Measurements from ENCODE around the gene MED26.

Gene MED26

DNA sequence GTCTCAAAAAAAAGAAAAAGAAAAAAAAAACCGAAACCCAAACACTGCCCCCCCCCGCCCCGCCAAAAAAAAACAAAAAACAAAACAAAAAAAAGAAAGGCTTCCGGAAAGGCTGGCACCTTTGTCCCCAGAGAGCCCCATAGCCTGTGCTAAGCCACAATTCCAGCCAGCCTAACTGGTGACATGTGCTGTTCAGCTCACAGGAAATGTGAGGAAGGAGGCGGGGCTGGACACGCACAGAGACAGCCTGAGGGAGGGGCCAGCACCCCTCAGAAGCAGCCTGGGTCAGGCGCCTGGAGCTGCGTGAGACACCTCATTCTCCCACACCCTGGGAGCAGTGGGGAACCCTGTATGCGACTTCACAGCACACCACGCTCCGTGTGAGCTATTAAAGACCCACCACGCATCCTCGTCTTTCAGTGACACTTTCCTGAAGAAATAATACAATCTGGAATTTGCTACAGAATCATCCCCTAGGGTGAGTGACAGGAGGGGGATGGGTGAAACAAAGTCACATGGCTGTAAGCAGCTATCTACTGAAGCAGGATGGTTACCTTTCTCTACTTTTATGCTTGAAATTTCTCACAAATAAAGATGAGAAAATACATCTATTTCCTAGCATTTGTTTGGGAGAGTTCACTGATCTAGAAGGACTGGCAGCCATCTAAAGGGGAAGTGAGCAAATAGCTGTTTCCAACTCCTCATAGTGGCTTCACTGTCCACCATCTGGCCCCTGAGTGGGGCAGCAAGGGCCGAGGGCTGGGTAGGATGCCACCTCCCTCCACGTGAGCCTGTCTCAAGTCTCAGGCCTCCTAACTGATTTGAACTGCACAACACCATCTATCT is 43.5 kb downstream of the MED26 start:
- peaks cover 86% of the 10 kb centered on the region for H3K4me1 Mint-ChIP-seq (ENCODE audit: low read depth)
- H3K27me3 Mint-ChIP-seq, result no peaks in the 10 kb centered on the region

GRCh38 chr19:16582486-16583261 is 45.3 kb downstream of the MED26 start:
- Mint-ChIP-seq H3K27me3 (no peaks in the 10 kb centered on the region), H3K4me1 (ENCODE audit: low read depth) (peaks cover 72% of the 10 kb centered on the region), H3K36me3 (no peaks in the 10 kb centered on the region), H3K27ac (peak overlapping the region; percentile 22), H3K9me3 (ENCODE audit: low read depth) (no peaks in the 10 kb centered on the region), H3K4me3 (no peak overlapping the region)

More for the DNA sequence above, 43.5 kb downstream of the MED26 start:
- no peaks in the 10 kb centered on the region for H3K9me3 Mint-ChIP-seq (ENCODE audit: low read depth)
- H3K4me3 Mint-ChIP-seq, result peak overlapping the region; percentile 84
- H3K36me3 Mint-ChIP-seq, result no peaks in the 10 kb centered on the region
- H3K27ac Mint-ChIP-seq, result peak overlapping the region; percentile 72

GRCh38 chr19:16581971-16582343 is 46.0 kb downstream of the MED26 start:
- H3K36me3 Mint-ChIP-seq, result no peaks in the 10 kb centered on the region
- peak overlapping the region; percentile 61 for H3K27ac Mint-ChIP-seq
- peaks cover 65% of the 10 kb centered on the region for H3K4me1 Mint-ChIP-seq (ENCODE audit: low read depth)
- no peak overlapping the region for H3K4me3 Mint-ChIP-seq
- no peaks in the 10 kb centered on the region for H3K27me3 Mint-ChIP-seq
- no peaks in the 10 kb centered on the region for H3K9me3 Mint-ChIP-seq (ENCODE audit: low read depth)

DNA sequence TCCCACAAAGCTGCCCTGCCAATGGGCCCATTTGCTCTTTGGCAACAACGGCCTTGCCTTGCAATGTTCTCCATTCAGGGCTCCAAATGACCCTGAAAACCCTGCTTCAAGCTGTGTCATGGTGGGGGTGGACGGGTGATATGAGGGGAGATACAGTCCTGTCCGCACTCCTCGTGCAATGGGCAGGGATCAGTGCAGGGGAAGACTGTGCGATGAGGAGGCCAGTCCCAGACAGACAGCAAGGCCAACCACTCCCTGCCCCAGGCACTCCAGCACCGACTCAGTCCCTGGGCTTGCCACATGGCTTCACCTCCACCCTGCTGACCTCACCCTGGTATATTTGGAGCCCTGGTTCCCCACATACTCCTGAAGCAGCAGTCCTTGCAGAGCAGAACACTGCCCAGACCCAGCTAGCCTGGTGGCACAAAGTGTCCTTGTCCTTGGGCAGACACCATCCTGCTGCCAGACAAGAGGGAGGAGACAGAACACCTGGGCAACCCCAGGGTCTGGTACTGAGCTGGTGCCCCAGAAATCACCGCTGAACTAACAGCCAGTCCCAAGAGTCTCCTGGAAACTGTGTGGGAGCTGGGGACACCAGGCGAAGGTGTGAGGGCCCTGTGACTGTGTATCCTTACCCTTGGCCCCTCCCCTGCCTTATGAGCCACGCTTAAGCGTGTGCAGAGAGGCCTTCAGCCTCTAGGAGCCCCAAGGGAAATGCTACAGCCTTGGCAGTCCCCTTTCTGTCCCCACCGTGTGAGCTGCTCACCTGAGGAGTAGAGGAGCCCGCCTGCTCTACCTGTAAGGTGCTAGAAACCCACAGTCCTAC is 46.6 kb downstream of the MED26 start:
- no peak overlapping the region for H3K4me3 Mint-ChIP-seq
- no peaks in the 10 kb centered on the region for H3K27me3 Mint-ChIP-seq
- H3K27ac Mint-ChIP-seq, result no peak overlapping the region
- peaks cover 60% of the 10 kb centered on the region for H3K4me1 Mint-ChIP-seq (ENCODE audit: low read depth)
- no peaks in the 10 kb centered on the region for H3K36me3 Mint-ChIP-seq
- H3K9me3 Mint-ChIP-seq (ENCODE audit: low read depth), result no peaks in the 10 kb centered on the region

- Mint-ChIP-seq H3K27ac (peak overlapping the region; percentile 66), H3K4me1 (ENCODE audit: low read depth) (peaks cover 54% of the 10 kb centered on the region), H3K27me3 (no peaks in the 10 kb centered on the region), H3K9me3 (ENCODE audit: low read depth) (no peaks in the 10 kb centered on the region), H3K36me3 (no peaks in the 10 kb centered on the region), H3K4me3 (no peak overlapping the region)
Observed at GRCh38 chr19:16579381-16579780, 48.6 kb downstream of the MED26 start.

GRCh38 chr19:16577531-16577985 is 50.4 kb downstream of the MED26 start:
- H3K27me3 Mint-ChIP-seq, result no peaks in the 10 kb centered on the region
- no peak overlapping the region for H3K4me3 Mint-ChIP-seq
- H3K27ac Mint-ChIP-seq, result no peak overlapping the region
- no peaks in the 10 kb centered on the region for H3K36me3 Mint-ChIP-seq
- peaks cover 50% of the 10 kb centered on the region for H3K4me1 Mint-ChIP-seq (ENCODE audit: low read depth)
- H3K9me3 Mint-ChIP-seq (ENCODE audit: low read depth), result no peaks in the 10 kb centered on the region

- H3K36me3 Mint-ChIP-seq, result no peaks in the 10 kb centered on the region
- no peak overlapping the region for H3K27ac Mint-ChIP-seq
- H3K27me3 Mint-ChIP-seq, result no peaks in the 10 kb centered on the region
- no peak overlapping the region for H3K4me3 Mint-ChIP-seq
- H3K9me3 Mint-ChIP-seq (ENCODE audit: low read depth), result no peaks in the 10 kb centered on the region
- H3K4me1 Mint-ChIP-seq (ENCODE audit: low read depth), result peaks cover 48% of the 10 kb centered on the region
Observed at GRCh38 chr19:16576690-16577530, 51.1 kb downstream of the MED26 start.

- H3K27me3 Mint-ChIP-seq, result no peaks in the 10 kb centered on the region
- H3K4me3 Mint-ChIP-seq, result no peak overlapping the region
- H3K27ac Mint-ChIP-seq, result peak overlapping the region; percentile 6
- peaks cover 46% of the 10 kb centered on the region for H3K4me1 Mint-ChIP-seq (ENCODE audit: low read depth)
- H3K9me3 Mint-ChIP-seq (ENCODE audit: low read depth), result no peaks in the 10 kb centered on the region
- H3K36me3 Mint-ChIP-seq, result no peaks in the 10 kb centered on the region
Observed at GRCh38 chr19:16575861-16576689, 51.9 kb downstream of the MED26 start.

DNA sequence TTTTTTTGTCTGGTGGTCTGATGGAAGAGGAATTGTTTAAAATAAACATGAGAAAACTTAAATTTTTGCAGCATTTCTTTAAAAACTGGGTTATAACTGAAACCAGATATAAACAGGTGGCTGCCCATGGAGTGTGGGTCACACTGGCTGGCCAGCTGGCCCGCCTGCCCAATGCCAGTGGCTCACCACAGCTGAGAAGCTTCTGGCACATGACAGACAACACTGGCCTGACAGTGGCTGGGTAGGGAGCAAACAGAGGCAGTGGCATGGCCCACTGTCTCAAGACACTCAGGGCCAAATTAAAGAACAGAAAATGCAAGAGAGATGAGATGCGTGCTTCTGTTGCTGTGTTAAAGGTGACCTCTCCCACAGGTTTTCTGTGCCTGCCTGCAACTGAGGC is 52.7 kb downstream of the MED26 start:
- Mint-ChIP-seq H3K4me1 (ENCODE audit: low read depth) (peaks cover 52% of the 10 kb centered on the region), H3K36me3 (no peaks in the 10 kb centered on the region), H3K27ac (peak overlapping the region; percentile 64), H3K27me3 (no peaks in the 10 kb centered on the region), H3K9me3 (ENCODE audit: low read depth) (no peaks in the 10 kb centered on the region), H3K4me3 (peak overlapping the region; percentile 98)

DNA sequence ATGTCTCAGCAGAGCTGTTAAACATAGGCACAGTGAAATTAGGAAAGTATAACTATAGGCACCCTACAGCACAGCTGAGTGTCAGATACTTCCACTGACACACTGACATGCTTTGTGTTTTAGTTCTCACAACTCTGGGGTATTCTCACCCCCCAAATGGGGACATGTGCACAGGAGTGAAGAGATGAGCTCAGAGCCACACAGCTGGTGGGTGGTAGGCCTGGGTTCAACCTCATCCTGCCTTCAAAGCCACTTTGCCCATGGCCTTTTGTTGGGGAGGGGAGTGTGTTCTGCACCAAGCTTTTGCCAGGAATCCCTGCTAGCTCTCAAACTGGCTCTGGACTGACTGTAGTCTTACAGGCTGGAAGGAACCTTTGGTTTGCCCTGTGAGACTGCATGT is 54.1 kb downstream of the MED26 start:
- H3K27ac Mint-ChIP-seq, result peak overlapping the region; percentile 97
- no peaks in the 10 kb centered on the region for H3K27me3 Mint-ChIP-seq
- H3K9me3 Mint-ChIP-seq (ENCODE audit: low read depth), result no peaks in the 10 kb centered on the region
- H3K36me3 Mint-ChIP-seq, result no peaks in the 10 kb centered on the region
- H3K4me1 Mint-ChIP-seq (ENCODE audit: low read depth), result peaks cover 54% of the 10 kb centered on the region
- H3K4me3 Mint-ChIP-seq, result peak overlapping the region; percentile 98

GRCh38 chr19:16573296-16573695 is 54.7 kb downstream of the MED26 start:
- H3K27ac Mint-ChIP-seq, result peak overlapping the region; percentile 97
- H3K9me3 Mint-ChIP-seq (ENCODE audit: low read depth), result no peaks in the 10 kb centered on the region
- peaks cover 51% of the 10 kb centered on the region for H3K4me1 Mint-ChIP-seq (ENCODE audit: low read depth)
- no peaks in the 10 kb centered on the region for H3K27me3 Mint-ChIP-seq
- peak overlapping the region; percentile 98 for H3K4me3 Mint-ChIP-seq
- H3K36me3 Mint-ChIP-seq, result no peaks in the 10 kb centered on the region

DNA sequence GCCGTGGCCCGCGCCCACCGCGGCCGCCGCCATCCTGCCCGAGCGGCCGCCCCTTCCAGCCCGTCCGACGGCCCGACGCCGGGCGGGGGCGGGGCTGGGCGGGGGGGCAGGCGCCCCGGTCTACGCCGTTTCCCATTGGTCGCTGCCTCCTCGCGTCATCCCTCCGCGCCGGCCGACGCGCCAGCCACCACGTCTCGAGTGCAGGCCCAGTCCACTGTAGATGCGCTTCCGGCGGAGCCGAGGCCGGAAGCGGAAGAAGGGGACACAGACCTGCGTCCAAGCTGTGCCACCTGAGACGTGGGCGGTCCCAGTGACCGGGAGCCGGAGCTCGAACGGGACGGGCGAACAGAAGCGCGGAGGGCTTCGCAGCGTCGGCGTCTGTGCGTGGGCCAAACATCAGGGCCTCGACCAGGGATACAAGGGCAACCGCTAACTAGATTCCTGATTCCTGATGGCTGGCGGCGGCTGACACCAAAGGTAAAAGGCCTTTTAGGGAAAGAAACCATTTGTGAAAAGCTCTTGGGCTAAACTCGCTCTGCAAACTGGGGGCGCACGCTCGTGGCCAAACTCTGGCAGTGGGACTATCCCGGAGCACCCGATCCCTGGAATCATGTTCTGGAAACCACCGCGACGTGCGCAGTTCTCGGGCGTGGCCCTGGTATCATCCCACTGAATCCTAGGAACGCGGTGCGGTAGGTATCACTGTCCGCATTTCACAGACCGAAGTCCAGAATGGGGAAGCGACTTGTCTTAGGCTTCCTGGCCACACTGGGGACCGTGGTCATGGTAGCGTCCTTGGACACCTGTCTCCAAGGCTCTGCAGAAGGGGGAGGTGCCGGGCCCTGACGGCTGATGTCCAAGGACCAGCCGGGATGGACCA is 55.4 kb downstream of the MED26 start, which contains the start of gene SLC35E1:
SLC35E1 (minus strand) TSS at position 84 of the 880 bp plus-strand sequence; CDS start at position 33, 51 bp downstream.
- Mint-ChIP-seq H3K36me3 (no peaks in the 10 kb centered on the region), H3K27me3 (no peaks in the 10 kb centered on the region), H3K4me3 (peak within 1 kb of the TSS; percentile 98), H3K9me3 (ENCODE audit: low read depth) (no peaks in the 10 kb centered on the region), H3K4me1 (ENCODE audit: low read depth) (peaks cover 51% of the 10 kb centered on the region), H3K27ac (peak within 1 kb of the TSS; percentile 97)
